Measurements from ENCODE around the gene ANO2.

The ANO2 gene

GRCh38 chr12:5809586-5809985 lies 135.5 kb downstream of the ANO2 start:
- no peak for DNase-seq

- peak; percentile 98 for DNase-seq
These were observed 136.1 kb downstream of the ANO2 start for GRCh38 chr12:5808981-5809380.

DNA sequence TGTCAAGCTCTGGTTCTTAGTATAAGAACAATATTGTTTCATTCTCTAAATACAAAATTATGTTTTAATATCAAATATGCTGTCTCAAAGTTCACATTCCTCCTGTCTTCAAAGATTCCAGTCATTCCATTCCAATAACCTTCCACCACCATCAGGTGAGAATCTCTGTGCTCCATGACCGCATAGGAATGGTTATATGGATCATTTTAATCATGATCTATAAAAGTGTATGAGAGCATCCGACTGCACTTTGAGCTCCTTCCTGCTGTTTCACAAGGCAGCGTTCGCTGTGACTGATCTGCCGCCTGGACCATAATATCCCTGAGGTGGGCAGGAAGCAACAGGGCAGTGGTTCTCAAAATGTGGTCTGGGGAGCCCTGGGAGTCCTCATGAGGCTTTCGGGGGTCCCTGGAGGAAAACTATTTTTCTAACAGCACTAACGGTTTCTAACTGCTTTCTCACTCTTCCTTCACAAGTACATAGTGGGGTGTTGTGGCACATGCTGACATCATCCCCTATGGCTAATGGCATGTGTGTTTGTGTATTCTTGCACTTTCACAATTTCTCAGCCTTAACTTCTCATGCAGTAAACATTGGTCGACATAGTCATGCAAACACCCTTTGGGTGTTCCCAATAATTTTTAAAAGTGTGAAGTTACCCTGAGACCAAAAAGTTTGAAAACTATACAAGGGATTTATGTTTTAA lies 137.4 kb downstream of the ANO2 start:
- peak; percentile 81 for DNase-seq

GRCh38 chr12:5807090-5807414 lies 138.0 kb downstream of the ANO2 start:
- peak; percentile 93 for DNase-seq

DNA sequence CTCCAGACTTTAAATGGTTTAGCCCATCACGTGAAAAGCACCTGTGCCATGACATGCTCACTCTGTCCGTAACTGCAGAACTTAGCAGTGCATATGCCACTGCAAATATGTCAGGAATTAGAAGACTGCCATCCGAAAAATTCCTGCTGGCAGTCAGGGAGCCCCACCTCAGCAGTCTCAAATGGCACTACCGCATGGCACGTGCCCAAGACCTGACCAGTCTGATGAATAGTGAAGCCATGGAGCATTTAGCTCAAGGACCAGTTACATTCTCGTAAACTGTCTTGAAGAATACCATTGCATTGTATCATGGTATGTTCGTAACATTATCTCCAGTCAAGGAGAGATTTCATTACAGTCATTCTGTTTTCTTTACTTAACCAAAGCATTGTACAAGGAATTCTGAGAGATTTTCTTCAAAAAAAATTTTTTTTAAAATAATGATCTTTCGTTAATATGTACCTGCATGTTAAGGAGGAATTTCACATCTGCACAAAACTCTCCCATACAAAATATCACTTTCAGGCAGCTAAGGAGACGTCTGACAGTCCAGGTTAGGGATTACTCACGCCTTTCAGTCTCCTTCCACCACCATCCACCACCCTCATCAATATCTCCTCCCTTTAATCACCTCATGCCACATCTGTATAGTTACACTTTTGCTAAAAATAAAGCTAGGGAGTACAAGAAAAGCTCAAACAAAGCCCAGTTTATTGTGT lies 138.5 kb downstream of the ANO2 start:
- DNase-seq = peak; percentile 66

DNA sequence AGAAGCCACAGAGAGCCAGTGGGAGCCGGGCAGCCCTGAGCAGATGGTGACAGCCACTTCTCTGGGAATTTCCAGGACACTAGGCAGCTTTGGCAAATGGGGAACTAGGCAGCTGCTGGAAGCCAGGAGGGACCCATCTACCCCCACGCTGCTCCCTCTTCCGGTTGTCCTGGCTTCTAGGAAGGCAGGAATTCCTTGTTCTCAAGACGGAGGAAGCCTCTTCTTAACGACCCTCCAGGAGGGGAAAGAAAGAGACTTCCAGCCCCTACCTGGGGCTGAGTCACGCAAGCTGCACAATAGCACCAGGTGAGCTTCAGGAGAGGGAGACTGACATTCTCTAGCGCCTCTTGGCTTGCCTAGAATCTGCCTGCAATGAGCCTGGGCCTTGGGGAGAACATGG lies 141.5 kb downstream of the ANO2 start:
- DNase-seq = no peak

DNA sequence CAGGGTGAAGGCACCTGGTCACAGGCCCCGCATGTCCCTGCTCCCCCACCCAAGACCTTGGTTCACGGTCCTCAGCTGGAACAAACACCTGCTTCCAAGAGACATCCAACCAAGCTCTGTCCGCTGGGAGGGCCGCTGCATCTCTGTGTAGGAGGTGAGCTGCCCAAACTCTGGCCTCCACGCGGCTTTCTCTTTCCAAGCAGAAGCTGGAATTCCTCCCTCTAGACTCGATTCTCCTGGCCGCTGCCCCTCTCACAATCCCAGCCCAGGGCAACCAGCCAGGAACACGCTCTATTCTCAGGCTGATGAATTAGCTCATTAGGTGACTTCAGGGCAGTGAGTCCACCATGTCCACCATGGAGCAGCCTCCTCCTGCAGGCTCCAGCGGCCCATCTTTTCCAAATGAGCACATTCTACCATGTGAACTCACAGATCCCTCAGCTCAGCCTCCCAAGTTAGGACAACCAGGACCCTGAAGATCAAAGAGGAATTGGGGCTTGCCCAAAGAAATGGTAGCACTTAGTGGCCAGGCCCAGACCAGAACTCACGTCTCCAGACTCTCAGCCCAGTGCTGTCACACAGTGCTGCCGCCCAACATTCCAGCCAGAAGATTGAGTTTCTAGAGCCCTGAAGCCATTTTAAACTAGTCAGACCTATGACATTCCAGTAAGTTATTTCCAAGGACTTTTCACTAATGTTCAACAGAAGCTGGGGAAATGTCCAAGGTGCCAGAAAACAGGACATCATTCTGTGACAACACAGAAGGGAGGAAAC lies 146.6 kb downstream of the ANO2 start:
- DNase-seq = no peak

DNA sequence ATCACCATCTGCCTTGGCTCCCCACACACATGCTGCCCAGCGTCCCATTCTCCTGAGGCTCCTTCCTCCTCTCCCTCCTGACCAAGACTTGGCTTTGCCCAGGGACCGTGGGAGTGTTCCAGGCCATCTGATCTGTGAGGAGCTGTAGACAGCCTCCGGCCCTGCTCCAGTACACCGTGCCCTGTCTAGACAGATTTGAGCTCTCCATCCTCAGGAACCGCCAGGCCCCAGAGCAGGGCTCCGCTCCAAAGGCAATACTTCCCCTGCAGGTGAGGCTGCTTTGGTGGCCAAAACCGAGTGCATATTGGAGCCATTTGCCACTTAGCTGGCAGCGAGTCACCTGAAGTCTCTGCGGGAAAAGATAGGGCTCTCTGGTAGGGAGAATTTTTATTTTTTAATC lies 147.4 kb downstream of the ANO2 start:
- DNase-seq = no peak

- DNase-seq = no peak
These were observed 148.2 kb downstream of the ANO2 start for GRCh38 chr12:5796959-5797225.

- peak; percentile 62 for DNase-seq
These were observed 148.7 kb downstream of the ANO2 start for GRCh38 chr12:5796171-5796958.

DNA sequence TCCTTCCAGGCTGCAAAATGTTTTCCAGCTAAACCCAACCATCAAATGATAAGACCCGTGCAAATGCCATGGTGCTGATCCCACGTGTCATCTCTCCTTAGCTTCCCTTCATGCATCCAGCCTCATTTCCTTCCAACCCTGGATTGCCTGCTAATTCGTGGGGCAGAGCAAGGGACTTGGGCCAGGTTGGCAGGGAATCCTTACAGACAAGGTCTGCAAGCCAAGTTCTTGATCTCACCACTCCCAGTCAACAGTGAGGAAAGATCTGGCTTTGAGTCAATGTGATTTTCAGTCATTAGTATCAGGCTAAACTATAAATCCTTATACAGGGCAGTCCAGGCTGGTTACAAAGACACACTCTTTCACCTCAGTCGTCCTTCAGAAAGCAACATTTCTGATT lies 150.9 kb downstream of the ANO2 start:
- no peak for DNase-seq

- peak; percentile 69 for DNase-seq
These were observed 152.7 kb downstream of the ANO2 start for GRCh38 chr12:5792343-5792742.

DNA sequence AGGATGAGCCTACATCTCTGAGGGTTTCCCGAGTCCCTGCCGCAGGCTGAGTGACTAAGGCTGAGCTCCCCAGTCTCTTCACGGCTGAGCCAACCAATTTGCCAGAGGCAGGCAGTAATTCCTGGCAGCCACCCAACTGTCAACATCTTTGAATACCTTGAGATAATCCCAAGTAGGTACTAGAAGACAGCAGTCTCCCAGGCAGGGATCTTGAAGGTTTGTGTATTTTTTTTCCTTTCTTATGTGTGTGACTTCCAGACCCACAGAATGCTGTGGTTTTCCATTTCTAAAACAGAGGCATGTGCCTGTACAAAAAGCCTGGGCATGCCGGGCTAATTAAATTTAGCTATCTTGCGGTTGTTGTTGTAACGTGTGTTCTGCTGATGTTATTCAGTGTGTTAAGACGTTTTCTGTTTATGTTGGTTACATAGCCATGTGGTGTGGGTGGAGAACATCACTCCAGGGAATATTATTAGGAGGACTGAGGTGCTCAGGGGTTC lies 155.5 kb downstream of the ANO2 start:
- peak; percentile 66 for DNase-seq

GRCh38 chr12:5787828-5788227 lies 157.2 kb downstream of the ANO2 start:
- DNase-seq = no peak

- no peak for DNase-seq
These were observed 159.5 kb downstream of the ANO2 start for GRCh38 chr12:5785601-5786000.

DNA sequence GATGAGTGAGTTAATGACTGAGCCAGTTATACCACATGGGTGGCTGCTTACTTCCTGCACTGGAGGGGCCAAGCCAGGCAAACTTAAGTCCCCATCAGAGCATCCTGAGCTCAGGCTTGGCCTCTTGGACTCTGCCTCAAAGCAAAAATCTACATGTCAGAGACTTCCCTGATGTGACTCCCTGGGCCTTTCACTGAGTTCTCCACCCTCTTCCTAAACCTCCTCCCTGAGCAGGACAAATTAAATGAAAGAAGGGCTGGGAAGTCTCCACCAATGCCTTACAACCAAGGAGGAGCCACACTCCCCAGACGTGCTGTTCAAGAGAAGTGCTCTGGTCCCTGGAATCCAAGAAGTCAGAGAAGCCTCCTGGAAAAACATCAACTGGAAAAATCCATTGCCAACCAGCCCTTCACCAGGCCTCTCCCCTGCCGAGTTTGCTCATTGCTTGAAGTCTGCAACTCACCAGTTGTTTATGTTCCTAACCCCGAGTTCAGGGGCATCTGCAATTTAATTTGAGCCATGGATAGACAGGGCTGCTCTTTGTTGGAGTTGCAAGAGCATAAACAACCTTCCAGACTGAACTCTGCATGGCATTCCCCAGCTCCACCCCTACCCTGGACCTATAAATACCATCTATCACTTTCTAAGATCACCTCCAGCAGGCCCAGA lies 160.5 kb downstream of the ANO2 start:
- DNase-seq = no peak

DNA sequence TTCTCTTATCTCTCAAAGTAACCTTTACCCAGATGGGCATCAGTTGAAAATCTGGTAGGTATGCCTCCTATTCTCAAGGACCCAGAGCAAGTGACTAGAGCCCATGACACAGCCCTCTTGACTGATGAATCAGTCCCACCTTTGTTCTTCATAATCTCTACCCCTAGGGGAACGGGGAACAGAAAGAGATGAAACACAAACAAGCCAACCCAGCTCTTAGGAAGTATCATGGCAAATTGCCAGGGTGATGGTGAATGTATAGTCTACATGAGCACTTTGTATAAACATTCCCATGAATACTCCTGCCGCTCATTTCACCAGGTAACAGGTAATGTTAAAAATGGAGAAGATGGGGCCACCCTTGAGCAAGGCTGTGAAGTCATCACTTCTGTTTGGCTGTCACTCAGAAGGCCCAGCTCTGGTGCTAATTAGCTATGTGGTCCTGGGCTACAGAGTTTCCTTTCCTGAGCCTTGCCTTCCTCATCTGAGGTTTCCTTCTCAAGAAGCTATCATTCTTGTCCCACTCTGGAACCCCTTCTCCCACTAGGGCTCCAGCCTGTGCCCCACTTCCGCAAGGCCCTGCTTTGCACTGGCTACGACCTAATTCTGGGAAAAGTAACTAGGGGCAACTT lies 161.7 kb downstream of the ANO2 start:
- no peak for DNase-seq

- DNase-seq = no peak
These were observed 164.5 kb downstream of the ANO2 start for GRCh38 chr12:5780536-5780935.

- DNase-seq = no peak
These were observed 165.7 kb downstream of the ANO2 start for GRCh38 chr12:5779401-5779800.

GRCh38 chr12:5778821-5779220 lies 166.2 kb downstream of the ANO2 start:
- no peak for DNase-seq

DNA sequence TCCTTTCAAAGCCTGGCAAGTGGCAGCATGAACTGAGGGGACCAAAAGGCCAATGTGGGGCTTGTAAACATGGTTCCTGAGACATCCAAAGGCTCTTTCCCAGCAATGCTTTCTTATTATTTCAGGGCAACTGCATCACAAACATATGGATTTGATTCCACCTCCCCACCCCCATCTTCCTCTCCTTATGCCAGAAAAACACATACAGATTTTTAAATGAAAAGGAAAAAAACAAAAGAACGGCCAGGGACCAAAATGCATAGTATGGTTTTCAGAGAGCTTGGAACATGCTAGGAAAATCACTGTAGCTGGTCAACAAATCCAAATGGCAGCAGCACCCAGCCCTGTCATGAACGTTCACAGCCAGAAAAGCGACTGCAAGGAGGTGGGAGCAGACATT lies 167.6 kb downstream of the ANO2 start:
- DNase-seq = peak; percentile 26

DNA sequence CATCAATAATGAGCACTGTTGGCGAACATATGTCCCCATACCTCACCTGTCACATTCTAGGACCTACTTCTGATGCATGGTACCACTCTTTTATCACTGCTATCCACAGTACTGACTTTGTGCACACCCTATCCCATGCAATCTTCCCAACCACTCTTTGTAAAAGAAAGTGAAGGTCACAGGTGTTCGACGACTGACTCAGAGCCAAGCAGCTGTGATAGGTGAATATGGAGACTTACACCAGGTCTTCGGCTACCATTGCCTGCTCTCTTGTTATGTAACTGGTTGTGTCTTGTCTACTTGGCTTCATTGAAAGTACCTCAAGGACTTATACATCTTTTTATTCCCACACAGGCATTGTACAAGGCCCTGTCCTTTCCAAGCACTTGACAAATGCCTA lies 169.0 kb downstream of the ANO2 start:
- no peak for DNase-seq
